ENCODE results near the gene CYSRT1. TPM values are rescaled to one million over a fixed set of nuclear protein-coding genes. Genes with fewer than 3 reads are reported as not detected.
A peak's percentile ranks its signal among the peaks of the same experiment; 100 is the strongest.

CYSRT1 gene
- total RNA-seq, 2 experiments from 2014 or later = 0.45 to 0.55 TPM

GRCh38 chr9:137205126-137206069 lies 19.6 kb upstream of the CYSRT1 start, which contains the start of the genes NDOR1 and TMEM203:
Gene NDOR1 (plus strand): TSS chr9:137205700. CDS start chr9:137205778, 78 bp downstream.
Gene TMEM203 (minus strand): TSS chr9:137205648. CDS start chr9:137205414, 234 bp downstream.
- Mint-ChIP-seq H3K27me3 (no peaks in the 10 kb centered on the region), H3K36me3 (peaks cover 15% of the 10 kb centered on the region), H3K4me3 (peak within 1 kb of the TSS; percentile 95), H3K9me3 (no peaks in the 10 kb centered on the region), H3K27ac (peak within 1 kb of the TSS; percentile 90), H3K4me1 (peaks cover 35% of the 10 kb centered on the region)
- ATAC-seq (ENCODE audit: low read depth) = peak; percentile 51
- POLR2A ChIA-PET = interaction anchor here (0.6 to 4.0 kb wide), 11 partner anchors 10 to 96 kb away, joined by 3 to 31 read pairs (median 5); partner anchors contain the start of genes ANAPC2, CYSRT1, NELFB and NRARP
- peak; percentile 97 for DNase-seq

- Mint-ChIP-seq H3K4me1 (peaks cover 32% of the 10 kb centered on the region), H3K36me3 (peaks cover 15% of the 10 kb centered on the region), H3K9me3 (no peaks in the 10 kb centered on the region), H3K4me3 (peak overlapping the region; percentile 95), H3K27ac (peak overlapping the region; percentile 90), H3K27me3 (no peaks in the 10 kb centered on the region)
- DNase-seq (no peak), ATAC-seq (ENCODE audit: low read depth) (no peak)
- POLR2A ChIA-PET = interaction anchor here (0.7 to 4.0 kb wide), 5 partner anchors 11 to 34 kb away, joined by 5 to 31 read pairs (median 8); partner anchors contain the start of genes ANAPC2, CYSRT1, RNF208 and SSNA1
Measured at GRCh38 chr9:137206602-137207001, 18.4 kb upstream of the CYSRT1 start.

GRCh38 chr9:137211532-137211931 lies 13.4 kb upstream of the CYSRT1 start:
- H3K27ac Mint-ChIP-seq = peak overlapping the region; percentile 61
- no peak for DNase-seq
- H3K27me3 Mint-ChIP-seq = no peaks in the 10 kb centered on the region
- peaks cover 15% of the 10 kb centered on the region for H3K36me3 Mint-ChIP-seq
- no peak overlapping the region for H3K4me3 Mint-ChIP-seq
- no peak for ATAC-seq (ENCODE audit: low read depth)
- POLR2A ChIA-PET = interaction anchor here (1.5 kb wide), 1 partner anchor 11 kb away, joined by 6 read pairs; the partner anchor contains the start of gene TPRN
- no peaks in the 10 kb centered on the region for H3K9me3 Mint-ChIP-seq
- peaks cover 14% of the 10 kb centered on the region for H3K4me1 Mint-ChIP-seq

GRCh38 chr9:137212520-137212919 lies 12.5 kb upstream of the CYSRT1 start:
- no peak overlapping the region for H3K27ac Mint-ChIP-seq
- ATAC-seq (ENCODE audit: low read depth) (no peak), DNase-seq (no peak)
- H3K9me3 Mint-ChIP-seq = no peaks in the 10 kb centered on the region
- H3K4me3 Mint-ChIP-seq = no peak overlapping the region
- no peaks in the 10 kb centered on the region for H3K27me3 Mint-ChIP-seq
- POLR2A ChIA-PET = interaction anchor here (1.5 kb wide), 1 partner anchor 12 kb away, joined by 6 read pairs; the partner anchor contains the start of gene TPRN
- peaks cover 5% of the 10 kb centered on the region for H3K36me3 Mint-ChIP-seq
- H3K4me1 Mint-ChIP-seq = peaks cover 4% of the 10 kb centered on the region

- Mint-ChIP-seq H3K27ac (no peak overlapping the region), H3K4me1 (peaks cover 2% of the 10 kb centered on the region), H3K36me3 (peaks cover 2% of the 10 kb centered on the region), H3K27me3 (no peaks in the 10 kb centered on the region), H3K9me3 (no peaks in the 10 kb centered on the region), H3K4me3 (no peak overlapping the region)
- DNase-seq = no peak
- ATAC-seq (ENCODE audit: low read depth) = no peak
- POLR2A ChIA-PET = interaction anchor here (1.3 kb wide), 1 partner anchor 9 kb away, joined by 5 read pairs; the partner anchor contains the start of gene RNF208
Measured at GRCh38 chr9:137213160-137214060, 11.6 kb upstream of the CYSRT1 start.

GRCh38 chr9:137214620-137215019 lies 10.4 kb upstream of the CYSRT1 start:
- Mint-ChIP-seq H3K9me3 (no peaks in the 10 kb centered on the region), H3K4me3 (no peak overlapping the region), H3K27ac (no peak overlapping the region), H3K36me3 (peaks cover 2% of the 10 kb centered on the region), H3K4me1 (no peaks in the 10 kb centered on the region), H3K27me3 (no peaks in the 10 kb centered on the region)
- ATAC-seq (ENCODE audit: low read depth) (no peak), DNase-seq (no peak)
- POLR2A ChIA-PET = interaction anchor here (1.3 kb wide), 1 partner anchor 8 kb away, joined by 5 read pairs; the partner anchor contains the start of gene RNF208

- H3K4me3 Mint-ChIP-seq = no peak overlapping the region
- no peak for ATAC-seq (ENCODE audit: low read depth)
- H3K27me3 Mint-ChIP-seq = no peaks in the 10 kb centered on the region
- POLR2A ChIA-PET = interaction anchor here (1.2 kb wide), 1 partner anchor 25 kb away, joined by 5 read pairs; the partner anchor contains the start of gene TUBB4B
- H3K36me3 Mint-ChIP-seq = no peaks in the 10 kb centered on the region
- H3K27ac Mint-ChIP-seq = no peak overlapping the region
- H3K9me3 Mint-ChIP-seq = no peaks in the 10 kb centered on the region
- H3K4me1 Mint-ChIP-seq = no peaks in the 10 kb centered on the region
- DNase-seq = no peak
Measured at GRCh38 chr9:137215196-137215986, 9.6 kb upstream of the CYSRT1 start.

- Mint-ChIP-seq H3K27me3 (no peaks in the 10 kb centered on the region), H3K4me1 (no peaks in the 10 kb centered on the region)
Measured at GRCh38 chr9:137216188-137216965, 8.6 kb upstream of the CYSRT1 start.

GRCh38 chr9:137217276-137218211 lies 7.4 kb upstream of the CYSRT1 start:
- Mint-ChIP-seq H3K4me3 (no peak overlapping the region), H3K9me3 (no peaks in the 10 kb centered on the region), H3K4me1 (no peaks in the 10 kb centered on the region), H3K36me3 (no peaks in the 10 kb centered on the region), H3K27ac (no peak overlapping the region), H3K27me3 (no peaks in the 10 kb centered on the region)
- POLR2A ChIA-PET = interaction anchor here (1.3 to 2.0 kb wide), 4 partner anchors 10 to 30 kb away, joined by 3 to 5 read pairs (median 4); partner anchors contain the start of genes ANAPC2, SSNA1 and TUBB4B
- ATAC-seq (ENCODE audit: low read depth) = no peak
- no peak for DNase-seq

More at GRCh38 chr9:137216188-137216965, 8.6 kb upstream of the CYSRT1 start:
- H3K9me3 Mint-ChIP-seq = no peaks in the 10 kb centered on the region
- H3K4me3 Mint-ChIP-seq = no peak overlapping the region
- ATAC-seq (ENCODE audit: low read depth) (no peak), DNase-seq (no peak)
- H3K36me3 Mint-ChIP-seq = no peaks in the 10 kb centered on the region
- no peak overlapping the region for H3K27ac Mint-ChIP-seq
- POLR2A ChIA-PET = interaction anchor here (0.6 to 1.3 kb wide), 3 partner anchors 11 to 28 kb away, joined by 3 to 5 read pairs (median 3); partner anchors contain the start of genes ANAPC2, NDOR1, SSNA1 and TMEM203

- H3K9me3 Mint-ChIP-seq = no peaks in the 10 kb centered on the region
- H3K4me3 Mint-ChIP-seq = no peak overlapping the region
- peaks cover 2% of the 10 kb centered on the region for H3K4me1 Mint-ChIP-seq
- no peaks in the 10 kb centered on the region for H3K36me3 Mint-ChIP-seq
- no peaks in the 10 kb centered on the region for H3K27me3 Mint-ChIP-seq
- no peak overlapping the region for H3K27ac Mint-ChIP-seq
- POLR2A ChIA-PET = interaction anchor here (1.4 to 2.0 kb wide), 3 partner anchors 11 to 23 kb away, joined by 4 to 5 read pairs (median 4); partner anchors contain the start of gene TUBB4B
- DNase-seq = no peak
- no peak for ATAC-seq (ENCODE audit: low read depth)
Measured at GRCh38 chr9:137218212-137218753, 6.7 kb upstream of the CYSRT1 start.

Measured in activated naive CD8-positive, alpha-beta T cell treated with anti-CD3 and anti-CD28 coated beads, Interleukin-2, amount 10 ng/mL, durations not matched to agents 7 days and 5 days (primary cell).